Subcutaneous adipose tissue (tissue), 4 donors: ENCODE results near the gene HBG2. TPM values are rescaled to one million over a fixed set of nuclear protein-coding genes. Genes with fewer than 3 reads are reported as not detected.

ENCODE experiments used
- CTCF ChIP-seq: fragments of 450-650 bp; IDR thresholded peaks from one replicate; pipeline ENCODE4 v1.5.1; 2016; ENCODE audit warnings: low read depth, mild to moderate bottlenecking, control low read depth, antibody characterized with exemption, moderate library complexity
- total RNA-seq, 4 donors: library from RNA; depleted of rRNA; stranded (reverse); fragments of >200 nt; gene quantifications; one replicate each; pipeline ENCODE4 v1.1.0, GENCODE V29; 2016

HBG2 gene
- total RNA-seq, 4 donors from 2014 or later = not detected

- no peak for TF ChIP-seq CTCF
Measured at GRCh38 chr11:5226732-5227310, 27.8 kb downstream of the HBG2 start, which contains the start of gene HBB. Gene HBB (minus strand): TSS chr11:5227071. CDS start chr11:5227021, 50 bp downstream.

- TF ChIP-seq CTCF = no peak
Measured at GRCh38 chr11:5225480-5225871, 29.1 kb downstream of the HBG2 start.

GRCh38 chr11:5224538-5225479, 29.8 kb downstream of the HBG2 start:
- TF ChIP-seq CTCF = no peak

- no peak for TF ChIP-seq CTCF
Measured at GRCh38 chr11:5223686-5224085, 30.9 kb downstream of the HBG2 start.

- no peak for TF ChIP-seq CTCF
Measured at GRCh38 chr11:5223146-5223545, 31.4 kb downstream of the HBG2 start.

GRCh38 chr11:5210376-5210885, 44.1 kb downstream of the HBG2 start:
- TF ChIP-seq CTCF = no peak

- no peak for TF ChIP-seq CTCF
Measured at GRCh38 chr11:5204787-5205186, 49.8 kb downstream of the HBG2 start.
